DND-41 (cell line): Measurements from ENCODE around the gene TWF2.

Experiments
- ATAC-seq: fragments of 200-7000 bp; cut with Tn5 transposase; 3 replicates; pipeline ENCODE4 v1.9.1; 2021; ENCODE audit warnings: low read depth; ENCODE audit not compliant: insufficient read depth
- DNase-seq: peaks from one replicate; pipeline ENCODE4 v3.0.0-alpha.2; 2020
- H2AFZ ChIP-seq: 2 replicates; pipeline ENCODE4 v1.6.0; 2012; ENCODE audit warnings: low read depth, low read length
- H3K27ac ChIP-seq: 2 replicates; pipeline ENCODE4 v1.5.1; 2012; ENCODE audit warnings: low read length, inconsistent platforms
- H3K27me3 ChIP-seq: fragments of 200-600 bp; sonication (generic); 2 replicates; pipeline ENCODE4 v1.6.0; 2012; ENCODE audit warnings: low read length, mild to moderate bottlenecking, inconsistent platforms; ENCODE audit not compliant: insufficient read depth, poor library complexity
- H3K36me3 ChIP-seq: 2 replicates; pipeline ENCODE4 v1.5.1; 2012; ENCODE audit warnings: low read length, inconsistent platforms; ENCODE audit not compliant: insufficient read depth
- H3K4me1 ChIP-seq: 2 replicates; pipeline ENCODE4 v1.5.1; 2012; ENCODE audit warnings: mild to moderate bottlenecking, low read length; ENCODE audit not compliant: insufficient read depth
- H3K4me2 ChIP-seq: 2 replicates; pipeline ENCODE4 v1.6.0; 2012; ENCODE audit warnings: mild to moderate bottlenecking, moderate library complexity, low read length, inconsistent platforms; ENCODE audit not compliant: insufficient read depth
- H3K4me3 ChIP-seq, 2 experiments: fragments of 200-600 bp in 1 of 2; shearing (Covaris generic) in 1 of 2; 2 replicates each; pipeline ENCODE4 v1.5.1; 2012 to 2016; ENCODE audit warnings: inconsistent platforms in 2 of 2, low read length in 2 of 2, mild to moderate bottlenecking in 2 of 2, low read depth in 1 of 2, moderate library complexity in 1 of 2
- H3K79me2 ChIP-seq: 2 replicates; pipeline ENCODE4 v1.6.0; 2012; ENCODE audit warnings: low read length, inconsistent platforms; ENCODE audit not compliant: insufficient read depth
- H3K9ac ChIP-seq: 2 replicates; pipeline ENCODE4 v1.6.0; 2012; ENCODE audit warnings: low read depth, mild to moderate bottlenecking, inconsistent platforms, low read length, moderate library complexity
- H3K9me3 ChIP-seq: 2 replicates; pipeline ENCODE4 v1.5.1; 2012; ENCODE audit warnings: low read length, moderate library complexity, mild to moderate bottlenecking, inconsistent platforms; ENCODE audit not compliant: insufficient read depth, severe bottlenecking
- H4K20me1 ChIP-seq: 2 replicates; pipeline ENCODE4 v1.6.0; 2012; ENCODE audit warnings: low read length; ENCODE audit not compliant: insufficient read depth
- EZH2 ChIP-seq: IDR thresholded peaks from 3 replicates; pipeline ENCODE4 v1.6.1; 2012; ENCODE audit warnings: borderline replicate concordance, low read depth, mild to moderate bottlenecking, moderate library complexity, low read length, inconsistent platforms; ENCODE audit not compliant: severe bottlenecking
- TF ChIP-seq, protein P1 (sequence below): IDR thresholded peaks from 2 replicates; pipeline ENCODE4 v1.5.1; 2012; ENCODE audit warnings: borderline replicate concordance, low read length, moderate library complexity, mild to moderate bottlenecking; ENCODE audit not compliant: poor library complexity, severe bottlenecking; ENCODE audit errors: extremely low read depth

Gene TWF2

GRCh38 chr3:52200981-52201679 lies 37.8 kb downstream of the TWF2 start:
- H3K9ac ChIP-seq, result no peak overlapping the region
- no peak overlapping the region for H2AFZ ChIP-seq
- no peak overlapping the region for H3K4me3 ChIP-seq
- no peaks in the 10 kb centered on the region for H3K27me3 ChIP-seq
- H3K36me3 ChIP-seq, result peaks cover 63% of the 10 kb centered on the region
- TF ChIP-seq, protein P1, sequence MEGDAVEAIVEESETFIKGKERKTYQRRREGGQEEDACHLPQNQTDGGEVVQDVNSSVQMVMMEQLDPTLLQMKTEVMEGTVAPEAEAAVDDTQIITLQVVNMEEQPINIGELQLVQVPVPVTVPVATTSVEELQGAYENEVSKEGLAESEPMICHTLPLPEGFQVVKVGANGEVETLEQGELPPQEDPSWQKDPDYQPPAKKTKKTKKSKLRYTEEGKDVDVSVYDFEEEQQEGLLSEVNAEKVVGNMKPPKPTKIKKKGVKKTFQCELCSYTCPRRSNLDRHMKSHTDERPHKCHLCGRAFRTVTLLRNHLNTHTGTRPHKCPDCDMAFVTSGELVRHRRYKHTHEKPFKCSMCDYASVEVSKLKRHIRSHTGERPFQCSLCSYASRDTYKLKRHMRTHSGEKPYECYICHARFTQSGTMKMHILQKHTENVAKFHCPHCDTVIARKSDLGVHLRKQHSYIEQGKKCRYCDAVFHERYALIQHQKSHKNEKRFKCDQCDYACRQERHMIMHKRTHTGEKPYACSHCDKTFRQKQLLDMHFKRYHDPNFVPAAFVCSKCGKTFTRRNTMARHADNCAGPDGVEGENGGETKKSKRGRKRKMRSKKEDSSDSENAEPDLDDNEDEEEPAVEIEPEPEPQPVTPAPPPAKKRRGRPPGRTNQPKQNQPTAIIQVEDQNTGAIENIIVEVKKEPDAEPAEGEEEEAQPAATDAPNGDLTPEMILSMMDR, result no peak
- no peak for TF ChIP-seq EZH2
- DNase-seq (no peak), ATAC-seq (no peak)
- no peak overlapping the region for H3K27ac ChIP-seq
- no peak overlapping the region for H3K4me2 ChIP-seq
- H3K79me2 ChIP-seq, result peaks cover 24% of the 10 kb centered on the region
- peaks cover 29% of the 10 kb centered on the region for H3K4me1 ChIP-seq
- H4K20me1 ChIP-seq, result 0 out of 2 replicates have a peak, but pooled peaks cover 3% of the 10 kb centered on the region
- no peaks in the 10 kb centered on the region for H3K9me3 ChIP-seq

DNA sequence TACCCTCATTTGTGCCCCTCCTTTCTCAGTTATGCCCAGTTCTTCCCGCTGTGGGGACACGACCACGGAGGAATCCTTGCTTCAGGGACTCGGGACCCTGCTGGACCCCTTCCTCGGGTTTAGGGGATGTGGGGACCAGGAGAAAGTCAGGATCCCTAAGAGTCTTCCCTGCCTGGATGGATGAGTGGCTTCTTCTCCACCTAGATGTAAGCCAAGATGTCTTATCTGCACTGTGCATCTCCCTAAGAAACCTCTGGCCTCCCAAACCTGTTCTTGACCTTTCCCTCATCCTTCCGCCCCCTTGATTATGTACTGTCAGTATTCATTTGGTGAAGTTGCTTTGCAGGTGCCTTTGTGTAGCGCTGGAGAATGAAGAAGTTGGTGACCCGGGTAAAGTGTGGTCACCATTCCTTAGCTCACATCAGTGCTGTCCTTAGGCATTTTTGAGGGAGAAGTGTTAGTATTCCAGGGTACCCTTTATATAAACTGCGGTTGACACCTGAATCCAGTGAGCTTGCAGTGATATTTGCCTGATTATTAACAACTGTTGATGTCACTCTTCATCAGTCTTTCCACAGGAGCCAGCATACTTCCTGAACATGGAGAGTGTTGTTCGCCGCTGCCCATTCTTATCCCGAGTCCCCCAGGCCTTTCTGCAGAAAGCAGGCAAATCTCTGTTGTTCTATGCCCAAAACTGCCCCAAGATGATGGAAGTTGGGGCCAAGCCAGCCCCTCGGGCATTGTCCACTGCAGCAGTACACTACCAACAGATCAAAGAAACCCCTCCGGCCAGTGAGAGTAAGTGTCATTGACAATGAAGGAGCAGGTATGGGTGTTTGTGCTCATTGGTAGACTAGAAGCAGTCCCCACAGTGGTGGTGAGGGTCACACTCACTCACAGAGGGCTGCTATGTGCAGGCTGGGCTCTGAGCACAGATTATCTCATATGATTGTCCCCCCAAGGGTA lies 40.0 kb downstream of the TWF2 start:
- no peaks in the 10 kb centered on the region for H3K9me3 ChIP-seq
- peaks cover 41% of the 10 kb centered on the region for H3K36me3 ChIP-seq
- H3K9ac ChIP-seq, result peak overlapping the region; percentile 86
- H3K27me3 ChIP-seq, result no peaks in the 10 kb centered on the region
- peaks cover 29% of the 10 kb centered on the region for H3K4me1 ChIP-seq
- peak overlapping the region; percentile 97 for H3K4me2 ChIP-seq
- peak overlapping the region; percentile 83 for H3K27ac ChIP-seq
- 0 out of 2 replicates have a peak, but pooled peaks cover 3% of the 10 kb centered on the region for H4K20me1 ChIP-seq
- no peak for TF ChIP-seq EZH2
- TF ChIP-seq, protein P1, result no peak
- peak overlapping the region; percentile 72 to 87 for H3K4me3 ChIP-seq
- H3K79me2 ChIP-seq, result peaks cover 24% of the 10 kb centered on the region
- peak overlapping the region; percentile 90 for H2AFZ ChIP-seq
- no peak for DNase-seq
- ATAC-seq, result no peak

DNA sequence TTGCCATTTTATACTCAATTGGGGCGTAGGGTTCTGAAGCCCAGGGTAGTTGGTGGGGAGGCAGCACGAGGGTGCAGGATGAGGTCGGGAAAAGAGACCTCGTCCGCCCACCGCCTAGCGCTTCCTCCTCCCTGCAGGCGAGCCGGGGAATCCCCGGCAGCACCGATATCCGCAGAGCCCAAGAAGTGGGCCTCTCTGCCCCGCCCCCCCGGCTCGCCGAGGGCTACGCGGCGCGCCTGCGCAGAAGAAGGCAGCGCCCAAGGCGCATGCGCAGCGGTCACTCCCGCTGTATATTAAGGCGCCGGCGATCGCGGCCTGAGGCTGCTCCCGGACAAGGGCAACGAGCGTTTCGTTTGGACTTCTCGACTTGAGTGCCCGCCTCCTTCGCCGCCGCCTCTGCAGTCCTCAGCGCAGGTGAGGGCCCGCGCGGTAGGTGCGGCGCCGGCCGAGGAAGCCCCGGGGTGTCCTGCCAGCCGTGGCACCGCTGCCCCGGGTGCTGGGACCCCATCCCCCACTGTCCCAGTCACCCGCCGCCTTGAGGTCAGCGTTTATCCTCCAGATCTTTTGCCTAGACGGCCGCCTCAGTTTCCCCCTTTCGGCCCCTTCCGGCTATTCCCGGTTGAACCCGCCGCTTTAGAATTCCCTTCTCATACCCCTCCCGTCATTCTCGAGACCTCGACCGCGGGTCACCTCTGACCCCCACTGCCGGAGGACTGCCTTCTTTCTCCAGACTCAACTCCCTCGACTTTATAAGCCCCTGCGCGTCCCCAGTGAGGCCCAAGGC lies 40.9 kb downstream of the TWF2 start, which contains the start of gene ALAS1:
ALAS1 (plus strand) TSS at position 319 of the 784 bp plus-strand sequence. CDS start 1,082 bp downstream, outside the sequence.
- Histone ChIP-seq H3K27me3 (no peaks in the 10 kb centered on the region), H3K9me3 (no peaks in the 10 kb centered on the region), H2AFZ (peak within 1 kb of the TSS; percentile 90), H3K79me2 (peaks cover 24% of the 10 kb centered on the region), H3K36me3 (peaks cover 32% of the 10 kb centered on the region), H3K27ac (peak within 1 kb of the TSS; percentile 83), H3K4me1 (peaks cover 29% of the 10 kb centered on the region), H3K4me2 (peak within 1 kb of the TSS; percentile 97), H3K4me3 (peak within 1 kb of the TSS; percentile 72 to 87), H3K9ac (peak within 1 kb of the TSS; percentile 86), H4K20me1 (0 out of 2 replicates have a peak, but pooled peaks cover 3% of the 10 kb centered on the region)
- ATAC-seq (peak; percentile 96), DNase-seq (peak; percentile 93)
- no peak for TF ChIP-seq EZH2
- TF ChIP-seq, protein P1, result peak; percentile 37
